A549 treated with Hydrocortisone at 1 μM for 4 hours (cell line): Measurements from ENCODE around the gene RHO. TPM values are rescaled to one million over a fixed set of nuclear protein-coding genes. Genes with fewer than 3 reads are reported as not detected.

Source experiments
- total RNA-seq: library from RNA; stranded (reverse); fragments of 200-300 nt; extraction: Qiagen RNA extraction; gene quantifications from 5 replicates; pipeline ENCODE4 v1.2.3, GENCODE V29; 2022

Gene RHO
- not detected in 5 replicates for total RNA-seq

DNA sequence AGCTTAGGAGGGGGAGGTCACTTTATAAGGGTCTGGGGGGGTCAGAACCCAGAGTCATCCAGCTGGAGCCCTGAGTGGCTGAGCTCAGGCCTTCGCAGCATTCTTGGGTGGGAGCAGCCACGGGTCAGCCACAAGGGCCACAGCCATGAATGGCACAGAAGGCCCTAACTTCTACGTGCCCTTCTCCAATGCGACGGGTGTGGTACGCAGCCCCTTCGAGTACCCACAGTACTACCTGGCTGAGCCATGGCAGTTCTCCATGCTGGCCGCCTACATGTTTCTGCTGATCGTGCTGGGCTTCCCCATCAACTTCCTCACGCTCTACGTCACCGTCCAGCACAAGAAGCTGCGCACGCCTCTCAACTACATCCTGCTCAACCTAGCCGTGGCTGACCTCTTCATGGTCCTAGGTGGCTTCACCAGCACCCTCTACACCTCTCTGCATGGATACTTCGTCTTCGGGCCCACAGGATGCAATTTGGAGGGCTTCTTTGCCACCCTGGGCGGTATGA lies at the start of gene RHO:
Gene RHO, plus strand, starts transcription at position 51 of the 512 bp plus-strand sequence. Its CDS starts 95 bp downstream, at position 146.

GRCh38 chr3:129543156-129543790 lies 14.8 kb downstream of the RHO start, which contains the start of gene H1-8:
Gene H1-8 (plus strand): TSS chr3:129543175. CDS start chr3:129543219, 44 bp downstream.

Other genes starting within 250 kb of the RHO start
- gene HMCES, start 249.8 kb upstream of the RHO start, total RNA-seq = 39.6 to 46.2 TPM (median 44.3 TPM) in 5 replicates
- 0.68 to 1.2 TPM (median 1.0 TPM) in 5 replicates for gene EFCAB12, start 100.0 kb upstream of the RHO start, total RNA-seq
- gene MBD4, start 88.7 kb upstream of the RHO start, total RNA-seq = 16.1 to 23.2 TPM (median 18.5 TPM) in 5 replicates
- gene IFT122, start 88.4 kb upstream of the RHO start, total RNA-seq = 11.4 to 13.1 TPM (median 12.3 TPM) in 5 replicates
- not detected in 5 replicates for gene H1-8, start 14.5 kb downstream of the RHO start, total RNA-seq
- gene PLXND1, start 78.0 kb downstream of the RHO start, total RNA-seq = 77.2 to 106 TPM (median 101 TPM) in 5 replicates